Endodermal cell (in vitro differentiated cells): ENCODE data around the gene TM4SF4. TPM values are rescaled to one million over a fixed set of nuclear protein-coding genes. Genes with fewer than 3 reads are reported as not detected.
A peak's percentile ranks its signal among the peaks of the same experiment; 100 is the strongest.

Experiments used
- DNase-seq: peaks from one replicate; pipeline ENCODE4 v3.0.0-alpha.2; 2017
- H3K27ac ChIP-seq: 2 replicates; pipeline ENCODE4 v1.5.1; 2013; ENCODE audit warnings: mild to moderate bottlenecking, low read depth, low read length, moderate library complexity
- H3K27me3 ChIP-seq: 2 replicates; pipeline ENCODE4 v1.6.1; 2013; ENCODE audit warnings: mild to moderate bottlenecking, low read length, moderate library complexity; ENCODE audit not compliant: insufficient read depth, control insufficient read depth, poor library complexity, severe bottlenecking
- H3K36me3 ChIP-seq: 2 replicates; pipeline ENCODE4 v1.7.0; 2013; ENCODE audit warnings: mild to moderate bottlenecking, low read length, moderate library complexity; ENCODE audit not compliant: control insufficient read depth, insufficient read depth
- H3K4me1 ChIP-seq: one replicate; pipeline ENCODE4 v1.7.0; 2013; ENCODE audit warnings: low read length; ENCODE audit not compliant: control insufficient read depth, insufficient read depth
- H3K4me3 ChIP-seq: 2 replicates; pipeline ENCODE4 v1.5.1; 2013; ENCODE audit warnings: mild to moderate bottlenecking, low read length, moderate library complexity
- H3K9ac ChIP-seq: 2 replicates; pipeline ENCODE4 v1.6.1; 2013; ENCODE audit warnings: mild to moderate bottlenecking, low read length, moderate library complexity; ENCODE audit not compliant: poor library complexity, severe bottlenecking; ENCODE audit errors: extremely low read depth
- H3K9me3 ChIP-seq: 2 replicates; pipeline ENCODE4 v1.6.1; 2013; ENCODE audit warnings: mild to moderate bottlenecking, low read length, moderate library complexity; ENCODE audit not compliant: control insufficient read depth
- H3K27ac Mint-ChIP-seq: 2 replicates; pipeline ENCODE4 v1.8.0; 2020; ENCODE audit warnings: mixed read lengths
- H3K27me3 Mint-ChIP-seq: 2 replicates; pipeline ENCODE4 v1.8.0; 2021; ENCODE audit warnings: mild to moderate bottlenecking, mixed read lengths; ENCODE audit not compliant: insufficient read depth
- H3K36me3 Mint-ChIP-seq: 2 replicates; pipeline ENCODE4 v1.8.0; 2020; ENCODE audit warnings: low read depth, mixed read lengths
- H3K4me1 Mint-ChIP-seq: 2 replicates; pipeline ENCODE4 v1.8.0; 2020; ENCODE audit warnings: mixed read lengths
- H3K4me3 Mint-ChIP-seq: 2 replicates; pipeline ENCODE4 v1.8.0; 2020; ENCODE audit warnings: mild to moderate bottlenecking, moderate library complexity, mixed read lengths
- H3K9me3 Mint-ChIP-seq: 2 replicates; pipeline ENCODE4 v1.8.0; 2020; ENCODE audit warnings: mild to moderate bottlenecking, mixed read lengths
- WGBS, 2 experiments: methylation state at CpG; one replicate each; pipeline versions ENCODE4 v1.1.5 to v1.1.7; 2013; ENCODE audit warnings: missing lambda C conversion rate in 2 of 2, mixed read lengths in 1 of 2; ENCODE audit not compliant: insufficient coverage in 1 of 2, insufficient read length in 1 of 2; 5-methylcytosine and 5-hydroxymethylcytosine counted together
- total RNA-seq, 2 donors: library from RNA; stranded (reverse); fragmentation: NEBNext Ultra II Directional in 1 of 2; extraction: Animal tissue kit (Norgen Biotek cat#: 25700) in 1 of 2; gene quantifications; 2 replicates in 1 of 2; 3 replicates in 1 of 2; pipeline ENCODE4 v1.2.1, GENCODE V29; 2021
- TF ChIP-seq, protein P1 (sequence below): fragments of 200-600 bp; sonication (generic); conservative IDR thresholded peaks from 2 replicates; pipeline ENCODE4 v1.5.0; 2021; ENCODE audit warnings: antibody characterized with exemption, mild to moderate bottlenecking

The TM4SF4 gene
- total RNA-seq, 2 donors from 2014 or later = not detected

DNA sequence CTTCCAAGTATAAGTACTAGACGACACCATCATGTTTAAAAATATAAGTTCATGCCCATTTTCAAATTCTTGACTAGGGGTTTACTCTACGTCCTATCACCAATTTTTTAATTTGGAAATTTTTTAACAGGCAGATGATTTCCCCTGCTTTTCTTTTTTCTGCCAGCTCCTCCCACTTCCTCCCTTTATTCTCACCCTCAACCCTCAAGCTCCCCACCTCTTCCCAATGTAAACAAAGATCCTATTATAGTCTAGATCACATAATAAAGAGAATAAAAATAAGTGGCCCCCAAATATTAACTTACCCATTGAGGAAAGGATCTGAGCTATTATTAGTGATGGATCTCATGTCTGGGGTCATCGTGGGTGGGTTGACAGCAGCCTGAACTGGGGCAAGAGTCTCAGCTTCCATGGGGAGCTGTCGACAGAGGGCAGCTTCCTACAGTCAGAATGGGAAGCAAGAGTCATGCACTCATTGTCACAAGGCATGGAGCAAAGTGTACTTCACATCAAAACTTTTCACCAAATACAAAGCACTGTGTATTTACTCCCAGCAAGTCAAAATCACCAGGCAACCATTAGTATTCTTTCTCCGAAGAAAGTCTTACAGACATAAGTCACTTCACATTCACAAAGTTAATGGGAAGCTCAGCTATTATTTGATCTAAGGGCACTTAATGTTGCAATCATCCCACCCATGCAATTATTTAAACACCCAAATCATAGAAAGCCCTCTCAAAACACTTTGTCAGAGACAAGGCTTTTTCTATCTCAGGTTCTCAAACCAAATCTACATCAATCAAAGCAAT, 53.2 kb downstream of the TM4SF4 start:
- Mint-ChIP-seq H3K4me3 (no peak overlapping the region), H3K27ac (no peak overlapping the region), H3K9me3 (no peaks in the 10 kb centered on the region), H3K4me1 (peaks cover 34% of the 10 kb centered on the region), H3K36me3 (peaks cover 25% of the 10 kb centered on the region), H3K27me3 (no peaks in the 10 kb centered on the region)
- Histone ChIP-seq H3K27me3 (no peaks in the 10 kb centered on the region), H3K9me3 (no peaks in the 10 kb centered on the region), H3K4me1 (no peaks in the 10 kb centered on the region), H3K36me3 (peaks cover 23% of the 10 kb centered on the region), H3K9ac (no peak overlapping the region), H3K4me3 (no peak overlapping the region), H3K27ac (no peak overlapping the region)
- TF ChIP-seq, protein P1, sequence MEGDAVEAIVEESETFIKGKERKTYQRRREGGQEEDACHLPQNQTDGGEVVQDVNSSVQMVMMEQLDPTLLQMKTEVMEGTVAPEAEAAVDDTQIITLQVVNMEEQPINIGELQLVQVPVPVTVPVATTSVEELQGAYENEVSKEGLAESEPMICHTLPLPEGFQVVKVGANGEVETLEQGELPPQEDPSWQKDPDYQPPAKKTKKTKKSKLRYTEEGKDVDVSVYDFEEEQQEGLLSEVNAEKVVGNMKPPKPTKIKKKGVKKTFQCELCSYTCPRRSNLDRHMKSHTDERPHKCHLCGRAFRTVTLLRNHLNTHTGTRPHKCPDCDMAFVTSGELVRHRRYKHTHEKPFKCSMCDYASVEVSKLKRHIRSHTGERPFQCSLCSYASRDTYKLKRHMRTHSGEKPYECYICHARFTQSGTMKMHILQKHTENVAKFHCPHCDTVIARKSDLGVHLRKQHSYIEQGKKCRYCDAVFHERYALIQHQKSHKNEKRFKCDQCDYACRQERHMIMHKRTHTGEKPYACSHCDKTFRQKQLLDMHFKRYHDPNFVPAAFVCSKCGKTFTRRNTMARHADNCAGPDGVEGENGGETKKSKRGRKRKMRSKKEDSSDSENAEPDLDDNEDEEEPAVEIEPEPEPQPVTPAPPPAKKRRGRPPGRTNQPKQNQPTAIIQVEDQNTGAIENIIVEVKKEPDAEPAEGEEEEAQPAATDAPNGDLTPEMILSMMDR = peak; percentile 53
- DNase-seq = no peak
- WGBS, 2 experiments = 71% methylated on average over 5 of the region's 5 CpGs

DNA sequence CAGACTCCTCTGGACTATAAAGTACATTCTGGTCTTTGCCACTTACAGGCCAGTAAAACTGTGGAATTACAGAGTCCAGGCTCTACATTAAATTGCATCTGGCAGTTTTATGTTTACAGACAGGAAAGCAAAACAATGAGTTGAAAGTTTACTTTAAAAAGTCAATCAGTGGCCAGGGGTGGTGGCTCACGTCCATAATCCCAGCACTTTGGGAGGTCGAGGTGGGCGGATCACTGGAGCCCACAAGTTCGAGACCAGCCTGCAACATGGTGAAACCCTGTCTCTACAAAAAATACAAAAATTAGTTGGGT, 53.8 kb downstream of the TM4SF4 start:
- Mint-ChIP-seq H3K4me3 (no peak overlapping the region), H3K9me3 (no peaks in the 10 kb centered on the region), H3K27ac (no peak overlapping the region), H3K4me1 (peaks cover 36% of the 10 kb centered on the region), H3K27me3 (no peaks in the 10 kb centered on the region), H3K36me3 (peaks cover 25% of the 10 kb centered on the region)
- TF ChIP-seq, protein P1 = no peak
- no peak overlapping the region for H3K9ac ChIP-seq
- no peaks in the 10 kb centered on the region for H3K27me3 ChIP-seq
- DNase-seq = no peak
- no peaks in the 10 kb centered on the region for H3K9me3 ChIP-seq
- peaks cover 21% of the 10 kb centered on the region for H3K36me3 ChIP-seq
- no peaks in the 10 kb centered on the region for H3K4me1 ChIP-seq
- WGBS, 2 experiments = 89 to 94% methylated on average over 3 to 4 of the region's 4 CpGs
- H3K27ac ChIP-seq = no peak overlapping the region
- H3K4me3 ChIP-seq = no peak overlapping the region

DNA sequence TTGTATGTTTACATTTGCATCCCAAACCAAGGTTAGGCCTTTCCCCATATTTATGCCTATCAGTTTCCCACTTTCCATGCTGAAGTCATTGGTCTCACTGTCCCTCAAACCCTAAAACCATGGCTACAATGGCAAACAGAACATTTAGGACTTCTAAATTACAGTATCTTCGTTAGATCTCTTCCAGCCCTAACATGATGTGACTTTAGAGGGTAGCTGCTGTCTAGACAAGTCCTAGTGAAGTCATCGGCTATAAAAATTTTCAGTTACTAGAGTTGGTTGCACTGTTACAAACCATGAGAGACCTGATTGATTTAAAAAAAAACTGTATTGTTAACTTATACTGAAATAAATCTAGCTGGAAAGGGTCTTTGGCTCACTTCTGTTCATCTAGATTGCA, 54.6 kb downstream of the TM4SF4 start:
- no peaks in the 10 kb centered on the region for H3K27me3 ChIP-seq
- H3K4me3 Mint-ChIP-seq = no peak overlapping the region
- H3K27me3 Mint-ChIP-seq = no peaks in the 10 kb centered on the region
- H3K9ac ChIP-seq = no peak overlapping the region
- no peak overlapping the region for H3K27ac ChIP-seq
- WGBS, 2 experiments = 88 to 95% methylated on average over 1 to 2 of the region's 2 CpGs
- DNase-seq = no peak
- H3K4me1 Mint-ChIP-seq = peaks cover 32% of the 10 kb centered on the region
- H3K27ac Mint-ChIP-seq = no peak overlapping the region
- H3K36me3 Mint-ChIP-seq = peaks cover 17% of the 10 kb centered on the region
- H3K36me3 ChIP-seq = peaks cover 23% of the 10 kb centered on the region
- no peaks in the 10 kb centered on the region for H3K9me3 Mint-ChIP-seq
- TF ChIP-seq, protein P1 = no peak
- no peaks in the 10 kb centered on the region for H3K9me3 ChIP-seq
- H3K4me3 ChIP-seq = no peak overlapping the region
- peaks cover under 1% of the 10 kb centered on the region for H3K4me1 ChIP-seq
